Gastrocnemius medialis (tissue), 4 donors: Measurements from ENCODE around the gene HYAL2.

Experiments
- POLR2A ChIP-seq, 2 donors: fragments of 450-650 bp; IDR thresholded peaks; one replicate each; pipeline ENCODE4 v1.6.1; 2017; ENCODE audit warnings: antibody characterized with exemption in 2 of 2, mild to moderate bottlenecking in 2 of 2, moderate library complexity in 2 of 2
- TF ChIP-seq, protein P1 (sequence below), 5 experiments: fragments of 450-650 bp in 3 of 5; fragments of 200-600 bp in 2 of 5; sonication (generic) in 2 of 5; IDR thresholded peaks in 4 of 5; conservative IDR thresholded peaks in 1 of 5; 1 replicate in 4 of 5; 2 replicates in 1 of 5; pipeline ENCODE4 v1.5.1; 2016 to 2019; ENCODE audit warnings: antibody characterized with exemption in 5 of 5, mild to moderate bottlenecking in 3 of 5, moderate library complexity in 3 of 5

DNA sequence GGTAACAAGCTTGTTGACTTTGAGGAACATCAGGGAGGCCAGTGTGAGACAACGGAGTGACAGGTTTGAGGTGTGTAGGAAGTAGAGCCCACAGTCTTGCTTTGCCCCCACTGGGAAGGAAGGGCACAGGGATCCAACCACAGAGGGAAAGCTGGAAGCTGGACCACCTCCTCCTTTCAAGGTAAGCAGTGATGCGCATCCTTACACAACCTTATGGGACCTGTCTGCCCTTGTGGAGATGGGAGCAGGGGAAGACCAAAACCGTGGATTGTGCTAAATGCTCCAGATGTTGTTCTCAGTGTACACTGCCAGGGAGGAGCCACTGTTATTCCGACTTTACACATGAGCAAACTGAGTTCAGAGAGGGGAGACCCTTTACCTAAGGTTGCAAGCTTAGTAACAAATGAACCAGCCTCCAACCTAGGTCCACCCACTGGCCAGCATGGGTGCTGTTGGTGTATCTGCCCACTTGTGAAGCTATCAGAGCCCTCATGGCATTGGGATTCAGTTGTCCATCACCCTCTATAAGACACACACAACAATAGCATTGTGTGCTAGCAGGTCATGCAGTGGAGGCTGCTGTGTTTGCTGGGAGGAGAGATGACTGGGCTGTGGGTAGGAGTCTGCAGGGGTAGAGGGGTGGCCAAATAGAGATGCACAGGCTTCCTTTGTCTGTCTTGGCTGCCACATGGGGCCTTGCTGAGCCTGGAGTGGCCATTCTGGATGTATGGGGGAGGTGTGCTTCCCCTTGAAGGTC lies 44.2 kb downstream of the HYAL2 start:
- no peak for TF ChIP-seq POLR2A (IDR thresholded peaks at IDR 0.05)
- TF ChIP-seq, protein P1, sequence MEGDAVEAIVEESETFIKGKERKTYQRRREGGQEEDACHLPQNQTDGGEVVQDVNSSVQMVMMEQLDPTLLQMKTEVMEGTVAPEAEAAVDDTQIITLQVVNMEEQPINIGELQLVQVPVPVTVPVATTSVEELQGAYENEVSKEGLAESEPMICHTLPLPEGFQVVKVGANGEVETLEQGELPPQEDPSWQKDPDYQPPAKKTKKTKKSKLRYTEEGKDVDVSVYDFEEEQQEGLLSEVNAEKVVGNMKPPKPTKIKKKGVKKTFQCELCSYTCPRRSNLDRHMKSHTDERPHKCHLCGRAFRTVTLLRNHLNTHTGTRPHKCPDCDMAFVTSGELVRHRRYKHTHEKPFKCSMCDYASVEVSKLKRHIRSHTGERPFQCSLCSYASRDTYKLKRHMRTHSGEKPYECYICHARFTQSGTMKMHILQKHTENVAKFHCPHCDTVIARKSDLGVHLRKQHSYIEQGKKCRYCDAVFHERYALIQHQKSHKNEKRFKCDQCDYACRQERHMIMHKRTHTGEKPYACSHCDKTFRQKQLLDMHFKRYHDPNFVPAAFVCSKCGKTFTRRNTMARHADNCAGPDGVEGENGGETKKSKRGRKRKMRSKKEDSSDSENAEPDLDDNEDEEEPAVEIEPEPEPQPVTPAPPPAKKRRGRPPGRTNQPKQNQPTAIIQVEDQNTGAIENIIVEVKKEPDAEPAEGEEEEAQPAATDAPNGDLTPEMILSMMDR (IDR thresholded peaks at IDR 0.05 in 4 of 5, conservative IDR thresholded peaks at IDR 0.05 in 1 of 5), result no peak
